K562 (cell line): ENCODE data around the gene GALNT7. TPM values are rescaled to one million over a fixed set of nuclear protein-coding genes. Genes with fewer than 3 reads are reported as not detected.
A peak's percentile ranks its signal among the peaks of the same experiment; 100 is the strongest.

ENCODE experiments used
- ARID3A ChIP-seq: IDR thresholded peaks from 2 replicates; pipeline ENCODE4 v1.6.1; 2012; ENCODE audit warnings: low read depth, low read length, improper control_type of control experiment, borderline replicate concordance
- ATF7 ChIP-seq: fragments of 450-650 bp; IDR thresholded peaks from 2 replicates; pipeline ENCODE4 v1.7.1; 2014; ENCODE audit warnings: mild to moderate bottlenecking, moderate library complexity
- BHLHE40 ChIP-seq: IDR thresholded peaks from 2 replicates; pipeline ENCODE4 v1.6.1; 2011; ENCODE audit warnings: low read length, improper control_type of control experiment
- BRD4 ChIP-seq: fragments of 200-600 bp; sonication (generic); IDR thresholded peaks from 2 replicates; pipeline ENCODE4 v1.6.1; 2017; ENCODE audit warnings: inconsistent platforms
- ELF1 ChIP-seq: fragments of 200-800 bp; sonication (Bioruptor generic); IDR thresholded peaks from 2 replicates; pipeline ENCODE4 v1.6.1; 2016; ENCODE audit warnings: missing genetic modification characterization, missing compliant biosample characterization
- ETV5 ChIP-seq: sonication (generic); formaldehyde crosslinking; IDR thresholded peaks from 2 replicates; pipeline ENCODE4 v1.4.0; 2020; ENCODE audit warnings: low read depth, mild to moderate bottlenecking, missing genetic modification reagents
- JUND ChIP-seq, 2 experiments: IDR thresholded peaks; 2 replicates in 1 of 2; 3 replicates in 1 of 2; pipeline ENCODE4 v1.6.1; 2011; ENCODE audit warnings: borderline replicate concordance in 2 of 2, low read depth in 2 of 2, low read length in 2 of 2, improper control_type of control experiment in 1 of 2, missing biosample characterization in 1 of 2, missing genetic modification characterization in 1 of 2, missing genetic modification reagents in 1 of 2
- KAT8 ChIP-seq: fragments of 450-650 bp; IDR thresholded peaks from 2 replicates; pipeline ENCODE4 v1.6.1; 2016; ENCODE audit warnings: low read depth, mild to moderate bottlenecking
- LARP7 ChIP-seq: fragments of 450-650 bp; IDR thresholded peaks from 2 replicates; pipeline ENCODE4 v1.6.1; 2016
- NCOA6 ChIP-seq: fragments of 450-650 bp; IDR thresholded peaks from 2 replicates; pipeline ENCODE4 v1.6.1; 2017; ENCODE audit warnings: mild to moderate bottlenecking
- RBM17 ChIP-seq: fragments of 200-400 bp; formaldehyde crosslinking; IDR thresholded peaks from 2 replicates; pipeline ENCODE4 v1.6.1; 2017; ENCODE audit warnings: low read depth, mild to moderate bottlenecking, low read length, borderline replicate concordance
- RCOR1 ChIP-seq, 2 experiments: IDR thresholded peaks; 2 replicates each; pipeline ENCODE4 v1.6.1; 2012; ENCODE audit warnings: low read depth in 2 of 2, low read length in 2 of 2, borderline replicate concordance in 1 of 2, improper control_type of control experiment in 1 of 2
- SAFB ChIP-seq: fragments of 200-400 bp; formaldehyde crosslinking; IDR thresholded peaks from 2 replicates; pipeline ENCODE4 v1.6.1; 2017; ENCODE audit warnings: low read depth, low read length, borderline replicate concordance
- SUPT5H ChIP-seq: fragments of 450-650 bp; IDR thresholded peaks from 2 replicates; pipeline ENCODE4 v1.6.1; 2016
- TCF15 ChIP-seq: fragments of 250-450 bp; sonication (Bioruptor Pico); IDR thresholded peaks from 2 replicates; pipeline ENCODE4 v1.8.0; 2022; ENCODE audit warnings: moderate library complexity, mild to moderate bottlenecking, inconsistent platforms
- TFAM ChIP-seq: fragments of 250-450 bp; sonication (Bioruptor Pico); conservative IDR thresholded peaks from 2 replicates; pipeline ENCODE4 v1.5.0; 2021; ENCODE audit warnings: mild to moderate bottlenecking, moderate library complexity
- TSC22D4 ChIP-seq: fragments of 450-650 bp; IDR thresholded peaks from 2 replicates; pipeline ENCODE4 v1.6.1; 2016; ENCODE audit warnings: missing genetic modification characterization, missing biosample characterization, control low read depth
- ZNF143 ChIP-seq: sonication (generic); formaldehyde crosslinking; IDR thresholded peaks from 2 replicates; pipeline ENCODE4 v1.9.0; 2022; ENCODE audit warnings: mild to moderate bottlenecking, missing genetic modification reagents
- ZNF217 ChIP-seq: sonication (generic); formaldehyde crosslinking; IDR thresholded peaks from 2 replicates; pipeline ENCODE4 v1.8.0; 2022; ENCODE audit warnings: mild to moderate bottlenecking, missing genetic modification reagents
- ZNF224 ChIP-seq: sonication (generic); formaldehyde crosslinking; IDR thresholded peaks from 2 replicates; pipeline ENCODE4 v1.8.0; 2022; ENCODE audit warnings: mild to moderate bottlenecking, missing genetic modification reagents
- ZNF41 ChIP-seq: fragments of 250-450 bp; sonication (Bioruptor Pico); conservative IDR thresholded peaks from 2 replicates; pipeline ENCODE4 v1.4.0; 2020; ENCODE audit warnings: mild to moderate bottlenecking
- ZNF75A ChIP-seq: fragments of 450-650 bp; formaldehyde crosslinking; IDR thresholded peaks from 2 replicates; pipeline ENCODE4 v1.4.0; 2020; ENCODE audit warnings: mild to moderate bottlenecking
- ZNF766 ChIP-seq: fragments of 200-800 bp; sonication (Bioruptor generic); conservative IDR thresholded peaks from 2 replicates; pipeline ENCODE4 v1.6.1; 2016; ENCODE audit warnings: missing genetic modification characterization, missing compliant biosample characterization
- ZZZ3 ChIP-seq: fragments of 450-650 bp; IDR thresholded peaks from 2 replicates; pipeline ENCODE4 v1.6.1; 2016; ENCODE audit warnings: antibody characterized with exemption, mild to moderate bottlenecking, moderate library complexity
- polyA plus RNA-seq, 8 experiments: library from polyadenylated mRNA; depleted of rRNA in 4 of 8; stranded (reverse) in 5 of 8; unstranded in 3 of 8; fragments of >200 nt; fragmentation: Nextera tagmentation in 2 of 8; fragmentation: Illumina TruSeq in 1 of 8; extraction: Ambion mirVana in 2 of 8; extraction: Trizol in 1 of 8; gene quantifications; 2 replicates each; pipeline versions ENCODE4 v1.2.1 to v1.2.3, GENCODE V29; 2011 to 2014; ENCODE audit warnings: inconsistent platforms in 1 of 8, missing spikeins in 1 of 8
- total RNA-seq, 7 experiments: library from RNA; depleted of rRNA in 6 of 7; stranded (reverse); fragments of >200 nt in 6 of 7; fragmentation: Illumina TruSeq in 2 of 7; extraction: Trizol in 2 of 7; gene quantifications; 2 replicates each; pipeline versions ENCODE4 v1.2.1 to v1.2.3, GENCODE V29; 2011 to 2021; ENCODE audit warnings: low replicate concordance in 1 of 7
- TF ChIP-seq, protein P1 (sequence below), 3 experiments: fragments of 200-800 bp in 1 of 3; sonication (Bioruptor generic) in 1 of 3; sonication (generic) in 1 of 3; formaldehyde crosslinking in 1 of 3; IDR thresholded peaks; 2 replicates each; pipeline versions ENCODE4 v1.6.1 to v1.8.0; 2016 to 2022; ENCODE audit warnings: mild to moderate bottlenecking in 2 of 3, missing compliant biosample characterization in 2 of 3, missing genetic modification characterization in 2 of 3, missing genetic modification reagents in 1 of 3
- TF ChIP-seq, protein P2 (sequence below): fragments of 450-650 bp; IDR thresholded peaks from 2 replicates; pipeline ENCODE4 v1.6.1; 2016; ENCODE audit warnings: low read depth, mild to moderate bottlenecking, moderate library complexity

Gene GALNT7
- total and polyA plus RNA-seq, 9 of the 15 experiments (the other 6 are each of a cell fraction or from before 2014, with no cell fraction given) = 16.7 to 38.7 (median 31.1) TPM

- TF ChIP-seq ARID3A = no peak
- TF ChIP-seq ZNF224 (CRISPR knock-in tag) = no peak
- TF ChIP-seq LARP7 = no peak; the same call in 1 of the 2 replicates
- no peak for TF ChIP-seq SAFB
- TF ChIP-seq ATF7 = peak; percentile 76
- TF ChIP-seq, protein P1, sequence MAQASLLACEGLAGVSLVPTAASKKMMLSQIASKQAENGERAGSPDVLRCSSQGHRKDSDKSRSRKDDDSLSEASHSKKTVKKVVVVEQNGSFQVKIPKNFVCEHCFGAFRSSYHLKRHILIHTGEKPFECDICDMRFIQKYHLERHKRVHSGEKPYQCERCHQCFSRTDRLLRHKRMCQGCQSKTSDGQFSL (CRISPR knock-in tag; IDR thresholded peaks at IDR 0.05) = no peak
- TF ChIP-seq, protein P1 (tag; IDR thresholded peaks at IDR 0.05) = no peak
- no peak; the same call in 1 of the 2 replicates for TF ChIP-seq ETV5
- no peak for TF ChIP-seq RBM17
- TF ChIP-seq KAT8 = no peak
- peak; percentile 65; the same call in 1 of the 2 replicates for TF ChIP-seq BRD4
- no peak for TF ChIP-seq ZNF766 (CRISPR knock-in tag)
- no peak for TF ChIP-seq ZNF217 (CRISPR knock-in tag)
- TF ChIP-seq ZNF75A (CRISPR knock-in tag) = no peak
- TF ChIP-seq ELF1 (tag) = no peak
- peak; percentile 46; the same call in 1 of the 2 replicates for TF ChIP-seq BHLHE40
- TF ChIP-seq SUPT5H = peak; percentile 99
- no peak for TF ChIP-seq TCF15 (CRISPR knock-in tag)
- TF ChIP-seq JUND (IDR thresholded peaks at IDR 0.05; ENCODE audit: borderline replicate concordance, low read depth, low read length) = peak; percentile 44
- no peak for TF ChIP-seq JUND (tag; IDR thresholded peaks at IDR 0.05; ENCODE audit: borderline replicate concordance, low read depth, low read length)
- TF ChIP-seq TSC22D4 (tag) = no peak
- TF ChIP-seq TFAM (CRISPR knock-in tag) = no peak
- no peak for TF ChIP-seq NCOA6
- TF ChIP-seq, protein P2, sequence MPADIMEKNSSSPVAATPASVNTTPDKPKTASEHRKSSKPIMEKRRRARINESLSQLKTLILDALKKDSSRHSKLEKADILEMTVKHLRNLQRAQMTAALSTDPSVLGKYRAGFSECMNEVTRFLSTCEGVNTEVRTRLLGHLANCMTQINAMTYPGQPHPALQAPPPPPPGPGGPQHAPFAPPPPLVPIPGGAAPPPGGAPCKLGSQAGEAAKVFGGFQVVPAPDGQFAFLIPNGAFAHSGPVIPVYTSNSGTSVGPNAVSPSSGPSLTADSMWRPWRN = no peak
- peak in 1 of 2 experiments; percentile 60; a peak in 1 of 4 replicates for TF ChIP-seq RCOR1 (IDR thresholded peaks at IDR 0.05; ENCODE audit: borderline replicate concordance in 1 of 2, low read depth in 2 of 2, low read length in 2 of 2)
- no peak for TF ChIP-seq ZNF143 (CRISPR knock-in tag)
- no peak for TF ChIP-seq ZZZ3
- no peak for TF ChIP-seq ZNF41
Observed at GRCh38 chr4:173334085-173334890, 165.7 kb downstream of the GALNT7 start, which contains the start of gene HMGB2 (continued).
